Endothelial cell of umbilical vein (primary cell): ENCODE data around the gene CDH20.

Experiments used
- CTCF ChIP-seq, 2 donors: IDR thresholded peaks; 1 replicate in 1 of 2; 2 replicates in 1 of 2; pipeline ENCODE4 v1.5.1; 2011; ENCODE audit warnings: low read length in 2 of 2, mild to moderate bottlenecking in 2 of 2, moderate library complexity in 2 of 2, control low read depth in 1 of 2, inconsistent platforms in 1 of 2, low read depth in 1 of 2; ENCODE audit not compliant: insufficient read depth in 1 of 2; ENCODE audit errors: extremely low read depth in 1 of 2
- EZH2 ChIP-seq: IDR thresholded peaks from 2 replicates; pipeline ENCODE4 v1.6.1; 2012; ENCODE audit warnings: borderline replicate concordance, low read depth, mild to moderate bottlenecking, moderate library complexity, low read length, inconsistent platforms; ENCODE audit not compliant: severe bottlenecking

DNA sequence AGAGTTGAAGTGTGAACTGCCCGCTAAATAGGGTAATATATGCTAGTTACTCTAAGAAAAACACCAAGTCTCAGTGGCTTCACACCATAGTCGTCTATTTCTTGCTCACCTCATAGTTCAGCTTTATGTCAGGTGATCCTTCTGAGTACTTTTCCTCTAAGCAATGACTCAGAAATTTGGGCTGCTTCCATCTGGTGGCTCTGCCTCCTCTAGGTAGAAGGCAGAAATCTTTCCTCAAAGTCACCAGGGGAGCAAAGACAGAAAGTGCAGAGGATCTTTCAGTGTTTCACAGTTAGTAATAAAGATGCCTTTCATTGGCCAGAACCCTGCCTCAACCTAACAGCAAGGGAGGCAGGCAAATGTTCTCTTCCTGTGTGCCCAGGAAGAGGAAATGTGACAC, 17.3 kb downstream of the CDH20 start:
- TF ChIP-seq EZH2 (no peak), CTCF (IDR thresholded peaks at IDR 0.05; ENCODE audit: extremely low read depth in 1 of 2, insufficient read depth in 1 of 2, low read depth in 1 of 2, low read length in 2 of 2) (no peak)
